ENCODE data around the gene ARHGAP35. TPM values are rescaled to one million over a fixed set of nuclear protein-coding genes. Genes with fewer than 3 reads are reported as not detected.
"Not testable (repeated sequence)": the region's sequence is repeated elsewhere in the genome, so short reads cannot be mapped to it uniquely, and the experiment has no call there.

The ARHGAP35 gene
- polyA plus RNA-seq, 3 donors: 8.3 to 14.8 (median 13.4) TPM

GRCh38 chr19:46862974-46863632, 2.3 kb downstream of the ARHGAP35 start:
- no peak overlapping the region for H3K27ac ChIP-seq (ENCODE audit: low read depth, low read length)
- WGBS, 3 donors: 42 to 76% (median 45%) methylated on average over 4 of the region's 4 CpGs

GRCh38 chr19:46863818-46864629, 3.2 kb downstream of the ARHGAP35 start:
- WGBS, 3 donors: 18 to 54% (median 36%) methylated on average over 6 of the region's 6 CpGs
- no peak overlapping the region for H3K27ac ChIP-seq (ENCODE audit: low read depth, low read length)

DNA sequence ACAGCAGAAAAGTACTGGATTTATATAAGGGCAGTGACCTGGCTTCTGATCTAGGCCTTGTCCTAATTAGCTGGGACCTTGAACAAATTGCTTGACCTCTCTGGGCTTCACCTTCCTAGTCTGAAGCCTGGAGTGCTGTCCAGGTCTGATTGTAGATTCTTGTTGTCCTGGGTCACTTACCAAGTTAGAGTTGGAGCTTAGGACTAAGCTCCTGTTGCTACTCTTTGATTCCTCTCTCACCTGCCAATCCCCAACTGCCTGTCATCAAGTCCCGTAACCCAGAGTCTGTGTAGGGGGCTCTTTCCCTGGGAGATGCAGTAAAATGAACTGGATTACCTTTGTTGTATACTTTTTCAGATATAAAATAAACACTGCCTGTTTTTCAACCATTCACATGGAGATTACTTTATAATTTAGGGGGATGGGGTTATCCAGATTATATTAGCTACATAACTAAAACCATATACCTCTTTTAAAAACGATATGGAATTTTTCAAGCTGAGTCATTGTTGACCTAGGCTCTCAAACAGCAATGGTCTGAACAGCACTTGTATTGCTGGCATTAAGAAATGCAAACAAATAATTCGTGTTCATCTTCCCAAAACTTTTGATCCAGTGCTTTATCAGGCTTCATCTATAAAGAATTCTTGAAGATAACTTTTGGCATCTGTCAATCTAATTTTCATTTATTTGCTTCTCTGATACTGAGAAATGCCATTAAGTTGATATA, 5.8 kb downstream of the ARHGAP35 start:
- 39 to 54% (median 50%) methylated on average over 3 of the region's 3 CpGs for WGBS, 3 donors

DNA sequence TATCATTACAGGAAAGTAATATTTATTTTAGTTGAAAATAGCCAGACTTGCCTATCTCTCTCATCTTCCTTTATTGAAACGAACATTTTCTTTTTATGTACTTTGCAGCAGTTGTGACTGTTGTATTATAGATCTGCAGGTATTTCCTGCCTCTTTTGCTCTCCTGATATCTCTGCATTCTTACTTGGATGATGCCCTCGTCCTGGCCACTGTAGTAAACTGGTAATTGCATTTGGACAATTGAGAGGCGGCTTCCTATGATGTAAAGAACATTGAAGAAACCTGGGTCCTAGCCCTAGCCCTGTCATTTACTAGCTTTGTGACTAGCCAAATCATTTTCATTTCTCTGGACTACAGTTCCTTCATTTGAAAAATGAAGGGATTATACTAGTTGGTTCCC, 6.4 kb downstream of the ARHGAP35 start:
- 50 to 61% (median 50%) methylated on average over 3 of the region's 3 CpGs for WGBS, 3 donors
- H3K27ac ChIP-seq (ENCODE audit: low read depth, low read length): no peak overlapping the region

More for the DNA sequence above, 5.8 kb downstream of the ARHGAP35 start:
- no peak overlapping the region for H3K27ac ChIP-seq (ENCODE audit: low read depth, low read length)

DNA sequence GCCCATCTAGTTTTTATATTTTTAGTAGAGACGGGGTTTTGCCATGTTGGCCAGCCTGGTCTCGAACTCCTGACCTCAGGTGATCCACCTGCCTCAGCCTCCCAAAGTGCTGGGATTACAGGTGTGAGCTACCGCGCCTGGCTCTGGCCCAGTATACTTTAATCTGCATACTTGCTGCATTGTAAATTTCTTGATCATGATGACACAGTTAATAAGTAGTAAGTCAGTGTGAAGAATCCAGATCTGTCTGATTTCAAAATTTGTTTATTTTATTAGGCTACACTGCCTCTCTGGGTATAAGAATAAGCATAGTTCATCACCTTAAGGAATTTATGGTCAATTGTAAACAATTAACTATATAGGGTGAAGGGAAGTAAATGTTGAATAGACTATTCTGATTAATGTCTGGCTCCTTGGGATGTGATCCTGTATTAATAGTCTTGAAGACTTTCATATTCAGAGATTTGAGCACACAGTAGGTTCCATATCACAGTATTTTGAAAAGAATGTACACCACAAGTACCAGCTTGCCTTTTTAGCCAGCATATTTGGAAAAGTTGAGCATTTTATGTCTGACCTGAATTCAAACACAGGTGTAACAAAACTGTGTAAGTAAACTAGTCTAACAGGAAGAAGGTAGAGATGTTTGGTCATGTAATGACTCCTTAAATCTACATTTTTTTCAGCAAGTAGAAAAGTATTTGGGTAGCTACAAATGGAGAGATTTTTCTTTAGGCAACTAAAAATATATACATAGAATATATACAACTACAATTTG, 7.4 kb downstream of the ARHGAP35 start:
- H3K27ac ChIP-seq (ENCODE audit: low read depth, low read length): no peak overlapping the region
- 88 to 94% (median 94%) methylated on average over 4 of the region's 4 CpGs for WGBS, 3 donors

GRCh38 chr19:46871173-46871572, 10.4 kb downstream of the ARHGAP35 start:
- not testable (repeated sequence) for H3K27ac ChIP-seq (ENCODE audit: low read depth, low read length)
- WGBS, 3 donors: 88 to 95% (median 94%) methylated on average over 5 of the region's 5 CpGs

DNA sequence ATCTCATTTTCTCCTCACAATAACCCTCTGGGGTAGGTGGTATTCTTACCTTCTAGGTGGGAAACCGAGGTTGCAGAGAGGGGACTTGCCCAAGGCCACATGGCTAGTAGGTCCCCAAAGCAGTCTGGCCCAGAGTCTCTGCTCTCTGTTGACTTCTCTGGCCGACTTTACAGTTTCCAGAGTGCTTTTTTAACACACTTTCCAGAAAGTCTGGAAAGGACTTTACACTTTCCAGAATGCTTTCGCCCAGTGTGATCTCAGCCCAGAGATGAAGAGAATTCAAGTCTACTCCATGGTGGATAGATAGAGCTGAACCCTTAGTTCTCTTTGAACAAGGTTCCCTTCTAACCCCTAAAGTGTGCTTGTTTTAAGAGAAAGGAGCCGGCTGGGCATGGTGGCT, 12.2 kb downstream of the ARHGAP35 start:
- no peak overlapping the region for H3K27ac ChIP-seq (ENCODE audit: low read depth, low read length)
- WGBS, 3 donors: 81 to 85% (median 83%) methylated on average over 4 of the region's 4 CpGs

DNA sequence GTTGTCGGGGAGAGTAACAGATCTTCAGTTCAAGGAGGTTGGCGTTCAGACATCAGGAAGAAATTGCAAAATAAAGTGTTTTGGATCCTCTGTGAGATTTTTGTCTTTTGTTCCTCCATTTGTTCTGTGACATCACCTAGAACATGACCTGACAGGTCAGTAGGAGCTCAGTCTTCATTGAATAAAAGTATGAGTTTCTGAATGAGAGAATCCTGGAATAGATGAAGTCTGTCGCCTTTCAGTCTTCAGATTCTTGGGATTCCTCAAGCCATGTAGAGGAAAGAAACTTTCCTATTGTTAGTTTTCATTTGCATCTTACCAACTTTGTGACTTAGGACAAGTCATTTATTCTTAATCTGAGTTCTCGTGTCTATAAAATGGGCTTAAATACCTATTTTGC, 14.4 kb downstream of the ARHGAP35 start:
- H3K27ac ChIP-seq (ENCODE audit: low read depth, low read length): no peak overlapping the region
- WGBS, 3 donors: 76 to 88% (median 80%) methylated on average over 4 of the region's 4 CpGs

DNA sequence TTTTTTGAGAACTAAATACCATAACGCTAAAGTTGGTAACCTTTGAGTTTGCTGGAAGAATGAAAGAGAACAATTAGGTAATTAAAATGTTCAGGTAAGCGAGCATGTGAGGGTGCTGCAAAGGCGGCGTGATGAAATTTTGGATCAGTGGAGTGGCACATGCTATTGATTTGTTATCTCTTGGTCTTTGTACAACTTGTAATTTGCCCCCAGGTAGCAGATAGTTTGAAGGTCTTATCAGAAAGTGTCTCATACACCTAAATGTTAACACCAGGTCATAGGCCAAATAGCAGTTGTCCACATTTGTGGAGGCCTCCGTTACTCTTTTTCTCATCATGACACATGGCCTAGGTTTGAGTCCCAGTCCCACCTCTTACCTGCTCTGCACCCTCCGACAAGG, 14.9 kb downstream of the ARHGAP35 start:
- no peak overlapping the region for H3K27ac ChIP-seq (ENCODE audit: low read depth, low read length)
- 89 to 96% (median 95%) methylated on average over 6 of the region's 6 CpGs for WGBS, 3 donors

- H3K27ac ChIP-seq (ENCODE audit: low read depth, low read length): no peak overlapping the region
- 70 to 78% (median 75%) methylated on average over 9 of the region's 9 CpGs for WGBS, 3 donors
Measured at GRCh38 chr19:46878613-46879375, 18.0 kb downstream of the ARHGAP35 start.

GRCh38 chr19:46880431-46880830, 19.6 kb downstream of the ARHGAP35 start:
- WGBS, 3 donors: 91 to 98% (median 96%) methylated on average over 1 of the region's 1 CpG
- no peak overlapping the region for H3K27ac ChIP-seq (ENCODE audit: low read depth, low read length)

DNA sequence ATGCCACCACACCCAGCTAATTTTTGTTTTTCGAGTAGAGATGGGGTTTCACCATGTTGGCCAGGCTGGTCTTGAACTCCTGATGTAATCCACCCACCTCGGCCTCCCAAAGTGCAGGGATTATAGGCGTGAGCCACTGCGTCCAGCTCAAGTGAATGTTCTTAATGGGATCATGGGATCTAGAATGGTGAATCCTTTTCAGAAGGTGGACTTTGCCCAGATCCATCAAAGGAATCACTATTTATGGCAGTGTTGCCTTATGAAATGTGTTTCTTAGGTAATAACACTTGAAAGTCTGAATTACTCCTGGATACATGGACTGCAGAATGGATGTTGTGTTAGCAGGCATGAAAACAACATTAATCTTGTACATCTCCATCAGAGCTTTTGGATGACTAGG, 20.3 kb downstream of the ARHGAP35 start:
- WGBS, 3 donors: 96 to 100% (median 100%) methylated on average over 4 of the region's 4 CpGs
- H3K27ac ChIP-seq (ENCODE audit: low read depth, low read length): no peak overlapping the region

DNA sequence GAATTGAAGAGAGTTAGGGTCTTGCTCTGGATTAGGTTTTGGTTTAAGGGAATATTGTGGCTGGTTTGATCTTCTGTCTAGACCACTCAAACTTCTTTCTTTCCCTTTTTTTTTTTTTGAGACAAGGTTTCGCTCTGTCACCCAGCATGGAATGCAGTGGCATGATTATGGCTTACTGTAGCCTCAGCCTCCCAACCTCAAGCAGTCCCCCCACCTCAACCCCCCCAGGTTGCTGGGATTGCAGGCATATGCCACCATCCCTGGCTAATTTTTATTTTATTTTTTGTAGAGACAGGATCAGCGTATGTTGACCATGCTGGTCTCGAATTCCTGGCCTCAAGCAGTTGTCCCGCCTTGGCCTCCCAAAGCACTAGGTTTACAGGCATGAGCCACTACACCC, 21.2 kb downstream of the ARHGAP35 start:
- 92 to 98% (median 92%) methylated on average over 4 of the region's 4 CpGs for WGBS, 3 donors
- H3K27ac ChIP-seq (ENCODE audit: low read depth, low read length): no peak overlapping the region

DNA sequence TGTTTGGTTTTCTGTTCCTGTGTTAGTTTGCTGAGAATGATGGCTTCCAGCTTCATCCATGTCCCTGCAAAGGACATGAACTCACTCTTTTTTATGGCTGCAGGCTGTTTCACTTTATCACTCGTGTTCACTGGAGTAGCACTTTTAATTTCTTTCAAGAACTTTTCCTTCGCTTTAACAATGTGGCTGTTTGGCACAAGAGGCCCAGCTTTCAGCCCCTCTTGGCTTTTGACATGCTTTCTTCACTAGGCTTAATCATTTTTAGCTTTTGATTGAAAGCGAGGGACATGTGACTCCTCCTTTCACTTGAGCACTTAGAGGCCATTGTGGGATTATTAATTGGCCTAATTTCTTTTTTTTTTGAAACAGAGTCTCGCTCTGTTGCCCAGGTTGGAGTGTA, 22.0 kb downstream of the ARHGAP35 start:
- H3K27ac ChIP-seq (ENCODE audit: low read depth, low read length): not testable (repeated sequence)
- WGBS, 3 donors: 72 to 83% (median 81%) methylated on average over 4 of the region's 4 CpGs

GRCh38 chr19:46885411-46885810, 24.6 kb downstream of the ARHGAP35 start:
- 70 to 77% (median 73%) methylated on average over 2 of the region's 2 CpGs for WGBS, 3 donors
- no peak overlapping the region for H3K27ac ChIP-seq (ENCODE audit: low read depth, low read length)

- 81 to 92% (median 87%) methylated on average over 5 of the region's 5 CpGs for WGBS, 3 donors
- H3K27ac ChIP-seq (ENCODE audit: low read depth, low read length): no peak overlapping the region
Measured at GRCh38 chr19:46886546-46887239, 25.9 kb downstream of the ARHGAP35 start.

DNA sequence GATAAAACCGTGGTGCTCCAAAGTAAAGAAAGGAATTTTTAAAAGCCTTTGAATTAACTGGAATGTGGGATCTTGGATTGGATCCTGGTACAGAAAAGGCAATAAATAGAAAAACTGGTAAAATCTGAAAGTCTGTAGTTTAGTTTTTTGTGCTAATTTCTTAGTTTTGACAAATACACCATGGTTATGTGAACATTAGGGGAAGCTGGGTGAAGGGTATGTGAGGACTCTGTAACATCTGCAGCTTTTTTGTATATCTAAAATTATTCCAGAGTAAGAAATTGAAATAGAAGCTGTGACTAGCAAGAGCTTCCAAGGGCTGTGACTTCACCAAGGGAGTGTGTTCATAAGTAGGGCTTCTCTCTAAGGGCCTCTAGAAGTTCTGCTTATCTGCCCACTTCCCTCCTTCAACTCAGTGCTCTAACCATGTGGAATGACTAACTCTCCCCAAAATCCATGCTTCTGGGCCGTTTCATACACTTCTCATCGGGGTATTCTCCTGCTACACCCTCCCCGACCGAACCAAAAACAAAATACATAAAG, 26.5 kb downstream of the ARHGAP35 start:
- WGBS, 3 donors: 92 to 97% (median 96%) methylated on average over 5 of the region's 5 CpGs
- H3K27ac ChIP-seq (ENCODE audit: low read depth, low read length): no peak overlapping the region
